Suprapubic skin (tissue), 4 donors: Measurements from ENCODE around the gene SH3GLB1. TPM values are rescaled to one million over a fixed set of nuclear protein-coding genes. Genes with fewer than 3 reads are reported as not detected.

Experiments used
- DNase-seq, 2 donors: peaks; one replicate each; pipeline ENCODE4 v3.0.0-alpha.2; 2019; ENCODE audit warnings: low spot score in 2 of 2
- H3K27ac ChIP-seq: fragments of 200-600 bp; sonication (generic); one replicate; pipeline ENCODE4 v1.5.1; 2019
- H3K27me3 ChIP-seq: fragments of 200-600 bp; sonication (generic); one replicate; pipeline ENCODE4 v1.5.1; 2019
- H3K36me3 ChIP-seq: fragments of 200-600 bp; sonication (generic); one replicate; pipeline ENCODE4 v1.5.1; 2019
- H3K4me1 ChIP-seq: fragments of 200-600 bp; sonication (generic); one replicate; pipeline ENCODE4 v1.5.1; 2019
- H3K4me3 ChIP-seq: fragments of 200-600 bp; sonication (generic); one replicate; pipeline ENCODE4 v1.5.1; 2019; ENCODE audit warnings: mild to moderate bottlenecking
- H3K9me3 ChIP-seq: fragments of 200-600 bp; sonication (generic); one replicate; pipeline ENCODE4 v1.5.1; 2019
- EP300 ChIP-seq: sonication (generic); formaldehyde crosslinking; IDR thresholded peaks from one replicate; pipeline ENCODE4 v1.6.1; 2017; ENCODE audit warnings: antibody characterized with exemption
- POLR2A ChIP-seq, 2 donors: fragments of 450-650 bp; IDR thresholded peaks; one replicate each; pipeline ENCODE4 v1.6.1; 2017; ENCODE audit warnings: antibody characterized with exemption in 2 of 2, mild to moderate bottlenecking in 2 of 2, moderate library complexity in 2 of 2
- POLR2AphosphoS5 ChIP-seq, 3 donors: sonication (generic); formaldehyde crosslinking; IDR thresholded peaks; one replicate each; pipeline ENCODE4 v1.6.1; 2017; ENCODE audit warnings: antibody characterized with exemption in 3 of 3
- WGBS: methylation state at CpG from one replicate; pipeline ENCODE4 v1.1.5; 2018; 5-methylcytosine and 5-hydroxymethylcytosine counted together
- total RNA-seq, 4 donors: library from RNA; depleted of rRNA; stranded (reverse); fragments of >200 nt; gene quantifications; one replicate each; pipeline ENCODE4 v1.1.0, GENCODE V29; 2016
- TF ChIP-seq, protein P1 (sequence below), 2 donors: fragments of 200-600 bp in 1 of 2; fragments of 450-650 bp in 1 of 2; sonication (generic) in 1 of 2; IDR thresholded peaks; one replicate each; pipeline ENCODE4 v1.5.1; 2016 to 2019; ENCODE audit warnings: antibody characterized with exemption in 2 of 2, mild to moderate bottlenecking in 1 of 2, moderate library complexity in 1 of 2

SH3GLB1 gene
- total RNA-seq, 4 donors from 2014 or later, result 41.4 to 65.3 (median 52.4) TPM

DNA sequence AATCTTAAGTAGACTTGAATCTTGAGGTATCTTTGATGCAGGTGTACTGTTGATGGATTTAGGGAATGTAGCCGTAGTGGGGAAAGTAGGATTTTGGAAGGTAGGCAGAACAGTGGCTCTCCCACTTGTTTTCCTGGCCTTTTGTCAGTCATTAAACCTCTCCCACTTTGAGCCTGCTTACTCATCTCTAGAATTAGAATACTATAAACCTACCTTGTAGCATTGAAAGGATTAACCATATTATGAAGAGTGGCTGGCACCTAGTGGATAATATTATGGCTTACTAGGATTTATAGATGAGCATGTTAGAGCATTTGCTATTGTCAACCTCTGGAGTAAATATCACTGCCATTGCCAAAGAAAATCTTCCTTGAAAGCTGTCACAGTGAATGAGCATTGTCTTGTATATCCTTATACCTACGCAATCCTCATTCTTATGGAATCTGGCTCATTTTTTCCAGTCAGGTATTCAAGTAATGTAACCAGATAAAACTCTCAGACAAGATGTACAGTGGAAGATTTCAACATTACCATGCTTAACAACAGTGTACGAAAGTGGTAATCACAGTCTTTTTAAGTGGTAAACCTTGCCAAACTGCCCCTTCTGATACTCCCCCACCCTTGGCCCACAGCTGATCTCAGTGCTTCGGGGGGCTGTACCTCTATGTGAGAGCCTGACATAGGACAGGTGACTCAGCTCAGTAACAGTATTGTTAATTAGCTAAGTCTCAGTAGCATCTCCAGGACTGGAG is 44.4 kb downstream of the SH3GLB1 start:
- Histone ChIP-seq H3K27me3 (no peaks in the 10 kb centered on the region), H3K4me1 (no peaks in the 10 kb centered on the region), H3K9me3 (no peaks in the 10 kb centered on the region), H3K4me3 (no peak overlapping the region), H3K36me3 (peaks cover 12% of the 10 kb centered on the region), H3K27ac (no peak overlapping the region)
- DNase-seq, result no peak
- TF ChIP-seq, protein P1, sequence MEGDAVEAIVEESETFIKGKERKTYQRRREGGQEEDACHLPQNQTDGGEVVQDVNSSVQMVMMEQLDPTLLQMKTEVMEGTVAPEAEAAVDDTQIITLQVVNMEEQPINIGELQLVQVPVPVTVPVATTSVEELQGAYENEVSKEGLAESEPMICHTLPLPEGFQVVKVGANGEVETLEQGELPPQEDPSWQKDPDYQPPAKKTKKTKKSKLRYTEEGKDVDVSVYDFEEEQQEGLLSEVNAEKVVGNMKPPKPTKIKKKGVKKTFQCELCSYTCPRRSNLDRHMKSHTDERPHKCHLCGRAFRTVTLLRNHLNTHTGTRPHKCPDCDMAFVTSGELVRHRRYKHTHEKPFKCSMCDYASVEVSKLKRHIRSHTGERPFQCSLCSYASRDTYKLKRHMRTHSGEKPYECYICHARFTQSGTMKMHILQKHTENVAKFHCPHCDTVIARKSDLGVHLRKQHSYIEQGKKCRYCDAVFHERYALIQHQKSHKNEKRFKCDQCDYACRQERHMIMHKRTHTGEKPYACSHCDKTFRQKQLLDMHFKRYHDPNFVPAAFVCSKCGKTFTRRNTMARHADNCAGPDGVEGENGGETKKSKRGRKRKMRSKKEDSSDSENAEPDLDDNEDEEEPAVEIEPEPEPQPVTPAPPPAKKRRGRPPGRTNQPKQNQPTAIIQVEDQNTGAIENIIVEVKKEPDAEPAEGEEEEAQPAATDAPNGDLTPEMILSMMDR (IDR thresholded peaks at IDR 0.05), result no peak
- TF ChIP-seq EP300 (no peak), POLR2AphosphoS5 (IDR thresholded peaks at IDR 0.05) (no peak), POLR2A (IDR thresholded peaks at IDR 0.05) (no peak)
- WGBS, result 92% methylated on average over 4 of the region's 4 CpGs

DNA sequence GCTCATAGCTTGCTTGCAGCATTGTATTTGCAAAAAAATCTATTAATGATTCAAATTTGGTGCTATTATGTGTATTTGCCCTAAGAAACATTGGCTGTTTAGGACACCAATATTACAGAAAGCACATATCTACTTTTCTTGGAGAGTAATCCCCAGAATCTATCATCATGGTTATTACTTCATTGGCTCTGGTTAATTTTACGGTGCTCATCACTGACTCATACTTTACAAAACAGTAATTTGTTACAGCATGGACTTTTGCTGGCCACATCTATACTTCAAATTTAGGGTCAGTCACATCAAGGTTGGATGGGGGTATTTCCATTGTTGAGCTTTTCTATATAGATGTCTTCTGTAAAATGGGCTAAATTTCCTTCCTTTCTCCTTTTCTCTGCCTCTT is 45.7 kb downstream of the SH3GLB1 start:
- H3K27me3 ChIP-seq, result no peaks in the 10 kb centered on the region
- H3K4me1 ChIP-seq, result no peaks in the 10 kb centered on the region
- H3K36me3 ChIP-seq, result peaks cover 3% of the 10 kb centered on the region
- no peak for TF ChIP-seq POLR2AphosphoS5 (IDR thresholded peaks at IDR 0.05)
- TF ChIP-seq POLR2A (IDR thresholded peaks at IDR 0.05), result no peak
- no peak for TF ChIP-seq EP300
- TF ChIP-seq, protein P1 (IDR thresholded peaks at IDR 0.05), result no peak
- H3K9me3 ChIP-seq, result no peaks in the 10 kb centered on the region
- no peak overlapping the region for H3K4me3 ChIP-seq
- WGBS, result 65% methylated on average over 1 of the region's 1 CpG
- DNase-seq, result no peak
- no peak overlapping the region for H3K27ac ChIP-seq

DNA sequence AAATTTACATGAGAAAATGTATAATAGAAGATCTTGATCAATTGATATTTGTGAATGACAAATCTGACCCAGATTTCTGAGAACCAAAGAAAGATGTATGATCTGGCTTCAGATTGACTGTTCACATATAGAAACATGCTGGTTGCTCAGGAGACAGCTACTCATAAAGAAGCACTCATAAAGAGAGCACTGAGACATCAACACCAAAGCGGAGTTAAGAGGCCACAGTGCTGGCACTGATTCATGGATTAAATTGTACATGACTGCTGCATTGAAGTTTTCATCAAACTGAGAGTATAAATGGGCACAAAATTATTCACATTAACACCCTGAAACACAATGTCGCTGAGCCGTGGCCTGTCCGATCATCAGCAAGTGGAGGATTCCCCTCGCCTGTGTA is 46.2 kb downstream of the SH3GLB1 start:
- DNase-seq, result no peak
- Histone ChIP-seq H3K36me3 (no peaks in the 10 kb centered on the region), H3K9me3 (no peaks in the 10 kb centered on the region), H3K4me3 (no peak overlapping the region), H3K27me3 (no peaks in the 10 kb centered on the region), H3K27ac (no peak overlapping the region), H3K4me1 (no peaks in the 10 kb centered on the region)
- 90% methylated on average over 5 of the region's 5 CpGs for WGBS
- no peak for TF ChIP-seq POLR2AphosphoS5 (IDR thresholded peaks at IDR 0.05)

DNA sequence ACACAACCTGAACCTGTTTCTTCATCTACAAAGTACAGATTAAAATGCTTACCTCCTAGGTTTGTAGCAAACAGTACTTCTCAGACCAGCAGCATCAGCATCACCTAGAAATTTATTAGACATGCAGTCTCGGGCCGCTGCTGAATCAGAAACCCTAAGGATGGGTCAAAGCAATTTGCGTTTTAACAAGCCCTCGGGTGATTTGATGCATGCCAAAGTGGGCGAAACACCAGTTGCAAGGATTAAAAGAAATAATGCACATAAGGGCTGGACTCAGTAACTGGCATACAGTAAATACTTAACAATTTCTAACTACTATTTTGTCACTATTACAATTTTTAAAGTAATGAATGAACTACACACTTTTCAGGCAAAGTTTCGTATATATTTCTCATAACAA is 47.5 kb downstream of the SH3GLB1 start:
- Histone ChIP-seq H3K27me3 (no peaks in the 10 kb centered on the region), H3K9me3 (no peaks in the 10 kb centered on the region), H3K36me3 (no peaks in the 10 kb centered on the region), H3K27ac (no peak overlapping the region), H3K4me3 (no peak overlapping the region), H3K4me1 (no peaks in the 10 kb centered on the region)
- TF ChIP-seq, protein P1 (IDR thresholded peaks at IDR 0.05), result no peak
- TF ChIP-seq POLR2A (IDR thresholded peaks at IDR 0.05) (no peak), POLR2AphosphoS5 (IDR thresholded peaks at IDR 0.05) (no peak), EP300 (no peak)
- no peak for DNase-seq
- 62% methylated on average over 6 of the region's 6 CpGs for WGBS

DNA sequence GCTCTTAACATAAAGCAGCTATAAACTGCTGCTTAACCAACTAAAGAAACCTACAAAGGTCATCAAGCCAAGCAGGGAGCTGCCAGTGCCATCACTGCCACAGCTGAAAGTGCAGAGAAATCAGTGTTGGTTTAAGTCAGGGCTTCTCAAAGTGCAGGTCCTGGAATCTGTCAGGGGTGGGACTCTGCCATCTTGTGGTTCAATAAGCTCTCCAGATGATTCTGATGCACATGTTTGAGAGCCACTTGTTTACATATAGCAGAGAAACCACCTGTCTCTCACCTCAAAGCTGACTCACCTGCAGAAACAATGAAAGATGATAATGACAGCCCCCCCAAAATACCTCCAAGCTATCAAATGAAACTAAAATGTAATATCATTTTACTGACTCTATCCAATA is 49.3 kb downstream of the SH3GLB1 start:
- TF ChIP-seq EP300 (no peak), POLR2AphosphoS5 (IDR thresholded peaks at IDR 0.05) (no peak), POLR2A (IDR thresholded peaks at IDR 0.05) (no peak)
- TF ChIP-seq, protein P1 (IDR thresholded peaks at IDR 0.05), result no peak
- no peaks in the 10 kb centered on the region for H3K9me3 ChIP-seq
- peaks cover 13% of the 10 kb centered on the region for H3K4me1 ChIP-seq
- no peak overlapping the region for H3K4me3 ChIP-seq
- DNase-seq, result no peak
- H3K27ac ChIP-seq, result no peak overlapping the region
- no peaks in the 10 kb centered on the region for H3K27me3 ChIP-seq
- H3K36me3 ChIP-seq, result no peaks in the 10 kb centered on the region
